MCF 10A (cell line): Measurements from ENCODE around the gene CTNNA1. TPM values are rescaled to one million over a fixed set of nuclear protein-coding genes. Genes with fewer than 3 reads are reported as not detected.

ENCODE experiments used
- BruUV-seq: library from RNA; stranded (reverse); fragments of 400-500 nt; replicated peaks from 2 replicates; lab custom pipeline; 2021; lab: Mats Ljungman, UMichigan
- CTCF ChIA-PET: fragments of 300-600 bp; sonication (Branson Sonifier 250); formaldehyde crosslinking; extraction: SDS; loops from one replicate; lab custom pipeline; 2021; ENCODE audit warnings: antibody characterized with exemption, inconsistent platforms; lab: Yijun Ruan, JAX
- POLR2A ChIA-PET: fragments of 300-600, 350-650 bp; sonication (Branson Sonifier 250); formaldehyde crosslinking; extraction: SDS; loops from one replicate; lab custom pipeline; 2020; ENCODE audit warnings: antibody characterized with exemption, inconsistent platforms; lab: Yijun Ruan, JAX
- DNase-seq: peaks from one replicate; pipeline ENCODE4 v3.0.0-alpha.2; 2018; ENCODE audit not compliant: unreplicated experiment
- H3K27ac Mint-ChIP-seq: one replicate; pipeline ENCODE4 v1.8.0; 2022; ENCODE audit warnings: mild to moderate bottlenecking, low read depth, mixed read lengths; ENCODE audit not compliant: unreplicated experiment
- H3K27me3 Mint-ChIP-seq: one replicate; pipeline ENCODE4 v1.8.0; 2022; ENCODE audit warnings: mixed read lengths; ENCODE audit not compliant: insufficient read depth, unreplicated experiment
- H3K36me3 Mint-ChIP-seq: one replicate; pipeline ENCODE4 v1.8.0; 2022; ENCODE audit warnings: mild to moderate bottlenecking, moderate library complexity, mixed read lengths; ENCODE audit not compliant: insufficient read depth, unreplicated experiment
- H3K4me1 Mint-ChIP-seq: one replicate; pipeline ENCODE4 v1.8.0; 2022; ENCODE audit warnings: mixed read lengths; ENCODE audit not compliant: insufficient read depth, unreplicated experiment
- H3K4me3 Mint-ChIP-seq: one replicate; pipeline ENCODE4 v1.8.0; 2022; ENCODE audit warnings: mild to moderate bottlenecking, moderate library complexity, mixed read lengths; ENCODE audit not compliant: unreplicated experiment
- H3K9me3 Mint-ChIP-seq: one replicate; pipeline ENCODE4 v1.8.0; 2022; ENCODE audit warnings: mixed read lengths; ENCODE audit not compliant: unreplicated experiment
- intact Hi-C: fragments of 100-400 bp; cut with micrococcal nuclease; formaldehyde crosslinking; loops from 2 replicates; pipeline ENCODE4 v1.14.1; 2022
- total RNA-seq: library from RNA; stranded (reverse); gene quantifications from 2 replicates; pipeline ENCODE4 v1.2.3, GENCODE V29; 2022
- TF ChIP-seq, protein P1 (sequence below): fragments of 200-600 bp; IDR thresholded peaks from one replicate; pipeline ENCODE4 v1.8.0; 2022; ENCODE audit warnings: antibody characterized with exemption, mild to moderate bottlenecking; ENCODE audit not compliant: unreplicated experiment

The CTNNA1 gene
- total RNA-seq, 1 experiment from 2014 or later, result 519 TPM

DNA sequence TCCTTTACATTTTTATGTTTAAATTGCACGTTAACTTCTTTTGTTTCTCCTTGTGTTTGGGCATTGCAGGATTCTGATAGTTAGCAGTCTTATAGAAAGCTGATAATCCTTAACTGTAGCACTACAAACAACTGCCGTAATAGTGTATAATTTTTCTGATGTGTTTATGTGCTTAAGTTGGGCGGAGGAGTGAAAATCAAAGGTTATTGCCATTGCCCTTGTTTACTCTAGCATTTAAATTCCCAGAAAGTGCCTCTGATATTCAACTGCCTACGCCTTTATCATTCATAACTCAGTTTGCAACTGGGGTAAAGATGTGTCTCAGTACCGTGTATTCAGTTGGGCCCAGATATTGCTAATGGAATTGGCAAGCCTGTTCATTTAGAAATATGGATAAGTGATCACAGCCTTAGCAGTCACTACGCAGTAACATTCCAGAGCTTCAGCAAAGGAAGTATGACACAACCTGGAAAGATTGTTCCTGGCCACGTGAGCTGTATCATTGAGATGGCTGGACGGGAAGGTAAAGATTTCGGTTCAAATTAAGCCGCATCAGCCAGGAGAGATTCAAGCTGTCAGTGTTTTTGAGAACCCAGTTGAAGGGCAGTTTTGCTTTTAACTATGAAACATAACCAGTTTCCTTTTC, 150.0 kb downstream of the CTNNA1 start:
- H3K36me3 Mint-ChIP-seq, result peaks cover 92% of the 10 kb centered on the region
- TF ChIP-seq, protein P1, sequence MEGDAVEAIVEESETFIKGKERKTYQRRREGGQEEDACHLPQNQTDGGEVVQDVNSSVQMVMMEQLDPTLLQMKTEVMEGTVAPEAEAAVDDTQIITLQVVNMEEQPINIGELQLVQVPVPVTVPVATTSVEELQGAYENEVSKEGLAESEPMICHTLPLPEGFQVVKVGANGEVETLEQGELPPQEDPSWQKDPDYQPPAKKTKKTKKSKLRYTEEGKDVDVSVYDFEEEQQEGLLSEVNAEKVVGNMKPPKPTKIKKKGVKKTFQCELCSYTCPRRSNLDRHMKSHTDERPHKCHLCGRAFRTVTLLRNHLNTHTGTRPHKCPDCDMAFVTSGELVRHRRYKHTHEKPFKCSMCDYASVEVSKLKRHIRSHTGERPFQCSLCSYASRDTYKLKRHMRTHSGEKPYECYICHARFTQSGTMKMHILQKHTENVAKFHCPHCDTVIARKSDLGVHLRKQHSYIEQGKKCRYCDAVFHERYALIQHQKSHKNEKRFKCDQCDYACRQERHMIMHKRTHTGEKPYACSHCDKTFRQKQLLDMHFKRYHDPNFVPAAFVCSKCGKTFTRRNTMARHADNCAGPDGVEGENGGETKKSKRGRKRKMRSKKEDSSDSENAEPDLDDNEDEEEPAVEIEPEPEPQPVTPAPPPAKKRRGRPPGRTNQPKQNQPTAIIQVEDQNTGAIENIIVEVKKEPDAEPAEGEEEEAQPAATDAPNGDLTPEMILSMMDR, result no peak

DNA sequence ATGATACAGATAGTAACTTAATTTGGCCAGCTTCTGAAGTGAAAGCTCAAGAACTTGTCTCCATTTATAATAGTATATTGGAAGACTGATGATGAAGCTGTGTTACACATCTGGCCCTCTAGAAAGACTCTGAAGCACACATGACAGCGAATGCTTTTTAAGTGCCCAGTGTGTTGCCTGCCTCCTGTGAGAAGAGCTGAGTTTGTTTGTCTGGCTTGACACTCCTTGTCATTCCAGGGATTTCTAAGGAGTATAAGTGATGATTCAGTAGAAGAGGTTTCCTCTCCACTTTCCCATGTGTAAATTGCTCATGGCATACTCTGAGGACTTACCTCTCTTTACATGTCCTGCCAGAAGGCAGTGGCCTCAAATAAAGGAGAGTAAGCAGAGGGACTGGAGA, 152.3 kb downstream of the CTNNA1 start:
- Mint-ChIP-seq H3K4me1 (peaks cover 18% of the 10 kb centered on the region), H3K4me3 (no peak overlapping the region), H3K27me3 (no peaks in the 10 kb centered on the region), H3K27ac (peak overlapping the region; percentile 59), H3K36me3 (peaks cover 99% of the 10 kb centered on the region), H3K9me3 (no peaks in the 10 kb centered on the region)
- BruUV-seq, result TSS peak; percentile 6
- TF ChIP-seq, protein P1, result no peak
- POLR2A ChIA-PET, result no interaction called here
- intact Hi-C loops, result no loop called here
- CTCF ChIA-PET, result no interaction called here
- DNase-seq, result peak; percentile 14

More for the DNA sequence above, 150.0 kb downstream of the CTNNA1 start:
- H3K27ac Mint-ChIP-seq, result peak overlapping the region; percentile 47
- POLR2A ChIA-PET, result no interaction called here
- H3K9me3 Mint-ChIP-seq, result no peaks in the 10 kb centered on the region
- H3K27me3 Mint-ChIP-seq, result no peaks in the 10 kb centered on the region
- CTCF ChIA-PET, result no interaction called here
- DNase-seq, result peak; percentile 40
- no TSS peak for BruUV-seq
- H3K4me1 Mint-ChIP-seq, result peaks cover 31% of the 10 kb centered on the region
- H3K4me3 Mint-ChIP-seq, result no peak overlapping the region
- intact Hi-C loops, result no loop called here

GRCh38 chr5:138909734-138910133, 156.5 kb downstream of the CTNNA1 start:
- Mint-ChIP-seq H3K27me3 (no peaks in the 10 kb centered on the region), H3K27ac (no peak overlapping the region), H3K4me1 (peaks cover 10% of the 10 kb centered on the region), H3K36me3 (peaks cover 86% of the 10 kb centered on the region), H3K4me3 (no peak overlapping the region), H3K9me3 (no peaks in the 10 kb centered on the region)
- no peak for DNase-seq
- CTCF ChIA-PET, result no interaction called here
- TF ChIP-seq, protein P1, result no peak
- intact Hi-C loops, result no loop called here
- no TSS peak for BruUV-seq
- POLR2A ChIA-PET, result no interaction called here

DNA sequence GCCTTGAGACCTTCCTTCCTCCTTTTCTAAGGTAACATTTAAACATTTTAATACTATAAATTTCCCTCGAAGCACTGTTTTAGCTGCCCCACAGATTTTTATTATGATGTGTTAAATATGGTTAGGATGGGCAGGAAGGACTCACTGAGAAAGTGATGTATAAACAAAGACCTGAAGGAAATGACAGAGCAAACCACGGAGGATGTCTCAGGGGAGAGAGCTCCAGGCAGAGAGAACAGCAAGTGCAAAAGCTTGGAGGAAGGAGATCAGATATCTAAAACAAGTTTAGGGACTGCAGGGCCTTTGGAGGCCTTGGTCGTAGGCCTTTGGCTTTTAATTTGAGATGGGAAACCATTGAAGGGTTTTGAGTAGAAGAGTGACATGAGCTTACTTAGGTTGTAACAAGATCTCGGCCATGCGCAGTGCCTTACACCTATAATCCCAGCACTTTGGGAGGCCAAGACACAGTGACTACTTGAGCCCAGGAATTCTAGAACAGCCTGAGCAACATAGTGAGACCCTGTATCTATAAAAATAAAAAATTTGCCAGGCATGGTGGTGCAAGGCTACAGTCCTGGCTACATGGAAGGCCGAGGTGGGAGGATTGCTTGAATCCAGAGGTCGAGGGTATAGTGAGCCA, 157.4 kb downstream of the CTNNA1 start:
- intact Hi-C loops, result no loop called here
- ChIA-PET POLR2A (no interaction called here), CTCF (interaction anchor here (0.7 kb wide), 1 partner anchor 39 kb away, joined by 3 read pairs; no protein-coding TSS in a partner anchor)
- Mint-ChIP-seq H3K4me1 (peaks cover 5% of the 10 kb centered on the region), H3K9me3 (no peaks in the 10 kb centered on the region), H3K27ac (no peak overlapping the region), H3K36me3 (peaks cover 85% of the 10 kb centered on the region), H3K4me3 (no peak overlapping the region), H3K27me3 (no peaks in the 10 kb centered on the region)
- no peak for DNase-seq
- no TSS peak for BruUV-seq
- TF ChIP-seq, protein P1, result no peak
